Activated T-cell treated with anti-CD3 and anti-CD28 coated beads, Interleukin-2, amount 50 U/mL, for 4 hours (primary cell): ENCODE measurements around the gene KCTD14. TPM values are rescaled to one million over a fixed set of nuclear protein-coding genes. Genes with fewer than 3 reads are reported as not detected.
"Not testable (repeated sequence)": the region's sequence is repeated elsewhere in the genome, so short reads cannot be mapped to it uniquely, and the experiment has no call there.

ENCODE experiments used
- ATAC-seq, 2 donors: fragments of 200-7000 bp; cut with Tn5 transposase; one replicate each; pipeline ENCODE4 v1.10.0; 2021
- DNase-seq: peaks from one replicate; pipeline ENCODE4 v3.0.0-alpha.2; 2020
- H3K27me3 Mint-ChIP-seq: one replicate; pipeline ENCODE4 v1.8.0; 2021; ENCODE audit warnings: low read depth, mixed read lengths
- H3K36me3 Mint-ChIP-seq: one replicate; pipeline ENCODE4 v1.8.0; 2022; ENCODE audit warnings: mixed read lengths; ENCODE audit not compliant: insufficient read depth
- H3K4me1 Mint-ChIP-seq: one replicate; pipeline ENCODE4 v1.8.0; 2021; ENCODE audit warnings: low read depth, mixed read lengths
- H3K4me3 Mint-ChIP-seq: one replicate; pipeline ENCODE4 v1.8.0; 2021; ENCODE audit warnings: mild to moderate bottlenecking, moderate library complexity, mixed read lengths
- H3K9me3 Mint-ChIP-seq: one replicate; pipeline ENCODE4 v1.8.0; 2021; ENCODE audit warnings: mixed read lengths
- total RNA-seq, 3 donors: library from RNA; stranded (reverse); gene quantifications; one replicate each; pipeline ENCODE4 v1.2.1, GENCODE V29; 2021

The KCTD14 gene
- total RNA-seq, 3 donors from 2014 or later, result 0.38 to 0.45 TPM; not detected in 1

DNA sequence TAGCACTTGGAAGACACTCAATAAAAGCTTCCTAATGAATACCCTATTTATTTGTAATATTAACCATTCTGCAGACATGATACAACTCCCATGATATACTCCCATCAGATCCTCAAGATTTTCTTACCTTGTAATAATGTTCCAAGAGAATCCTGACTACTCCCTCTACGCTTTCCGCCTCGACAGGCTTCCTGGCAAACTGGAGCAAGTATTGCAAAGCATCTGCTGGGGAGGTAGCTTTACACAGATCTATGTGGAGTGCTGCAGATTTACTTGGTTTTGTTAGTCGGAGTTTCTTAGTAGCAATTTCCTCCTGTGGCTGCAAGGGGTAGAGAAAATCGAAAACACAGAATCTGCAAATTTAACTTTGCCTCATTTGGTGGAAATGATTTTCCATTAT lies 32.1 kb downstream of the KCTD14 start:
- H3K4me1 Mint-ChIP-seq, result peaks cover 28% of the 10 kb centered on the region
- no peak for DNase-seq

DNA sequence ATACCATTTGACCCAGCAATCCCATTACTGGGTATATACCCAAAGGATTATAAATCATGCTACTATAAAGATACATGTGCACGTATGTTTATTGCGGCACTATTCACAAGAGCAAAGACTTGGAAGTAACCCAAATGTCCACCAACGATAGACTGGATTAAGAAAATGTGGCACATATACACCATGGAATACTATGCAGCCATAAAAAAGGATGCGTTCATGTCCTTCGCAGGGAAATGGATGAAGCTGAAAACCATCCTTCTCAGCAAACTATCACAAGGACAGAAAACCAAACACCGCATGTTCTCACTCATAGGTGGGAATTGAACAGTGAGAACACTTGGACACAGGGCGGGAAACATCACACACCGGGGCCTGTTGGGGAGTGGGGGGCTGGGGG lies 36.6 kb downstream of the KCTD14 start:
- Mint-ChIP-seq H3K36me3 (peaks cover 45% of the 10 kb centered on the region), H3K4me1 (peaks cover 15% of the 10 kb centered on the region)
- not testable (repeated sequence) for H3K9me3 Mint-ChIP-seq, H3K27me3 Mint-ChIP-seq, DNase-seq, ATAC-seq, H3K4me3 Mint-ChIP-seq

More for the DNA sequence above, 32.1 kb downstream of the KCTD14 start:
- Mint-ChIP-seq H3K36me3 (peaks cover 19% of the 10 kb centered on the region), H3K9me3 (no peaks in the 10 kb centered on the region), H3K27me3 (no peaks in the 10 kb centered on the region), H3K4me3 (no peak overlapping the region)
- ATAC-seq, result no peak

DNA sequence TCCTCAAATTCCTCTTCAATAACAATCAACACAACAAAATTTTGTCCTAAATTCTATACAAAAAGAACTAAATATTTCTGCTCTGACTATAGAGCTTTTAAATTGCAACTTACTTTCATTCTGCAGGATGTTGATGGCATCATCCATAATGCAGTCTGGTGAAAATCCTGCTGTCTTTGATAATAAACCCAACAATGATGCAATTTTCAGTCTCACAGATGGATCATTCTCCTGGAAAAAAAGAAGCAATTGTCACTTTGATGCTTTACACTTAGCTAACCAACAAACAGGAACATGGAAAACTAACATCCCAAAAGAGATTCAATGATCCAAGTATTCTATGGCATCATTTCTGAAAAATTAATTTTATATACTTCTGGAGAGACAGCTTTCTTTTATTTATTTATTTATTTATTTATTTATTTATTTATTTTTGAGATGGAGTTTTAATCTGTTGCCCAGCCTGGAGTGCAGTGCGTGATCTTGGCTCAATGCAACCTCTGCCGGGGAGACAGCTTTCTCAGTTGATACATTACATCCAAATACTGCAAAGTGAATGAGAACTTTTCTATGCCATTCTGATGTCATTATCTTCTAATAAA lies 41.6 kb downstream of the KCTD14 start:
- H3K4me3 Mint-ChIP-seq, result no peak overlapping the region

DNA sequence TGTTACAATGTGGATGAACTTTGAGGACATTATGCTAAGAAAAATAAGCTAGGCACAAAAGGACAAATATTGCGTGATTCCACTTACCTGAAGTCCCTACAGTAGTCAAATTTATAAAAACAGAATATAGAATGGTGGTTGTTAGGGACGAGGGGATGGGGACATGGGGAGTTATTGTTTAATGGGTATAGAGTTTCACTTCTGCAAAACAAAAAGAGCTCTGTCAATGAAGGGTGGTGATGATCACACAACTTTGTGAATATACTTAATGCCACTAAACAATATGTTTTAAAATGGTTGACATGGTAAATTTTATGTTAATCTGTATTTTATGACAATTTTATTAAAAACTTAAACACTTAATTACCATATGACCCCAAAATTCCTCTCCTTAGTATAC lies 54.7 kb downstream of the KCTD14 start:
- no peaks in the 10 kb centered on the region for H3K27me3 Mint-ChIP-seq
- ATAC-seq, result no peak
- no peaks in the 10 kb centered on the region for H3K9me3 Mint-ChIP-seq
- no peak overlapping the region for H3K4me3 Mint-ChIP-seq
- H3K36me3 Mint-ChIP-seq, result peaks cover 16% of the 10 kb centered on the region
- DNase-seq, result no peak
- H3K4me1 Mint-ChIP-seq, result no peaks in the 10 kb centered on the region

More for the DNA sequence above, 41.6 kb downstream of the KCTD14 start:
- H3K27me3 Mint-ChIP-seq, result no peaks in the 10 kb centered on the region
- ATAC-seq (no peak), DNase-seq (no peak)
- H3K9me3 Mint-ChIP-seq, result no peaks in the 10 kb centered on the region
- peaks cover 9% of the 10 kb centered on the region for H3K4me1 Mint-ChIP-seq
- H3K36me3 Mint-ChIP-seq, result peaks cover 44% of the 10 kb centered on the region

DNA sequence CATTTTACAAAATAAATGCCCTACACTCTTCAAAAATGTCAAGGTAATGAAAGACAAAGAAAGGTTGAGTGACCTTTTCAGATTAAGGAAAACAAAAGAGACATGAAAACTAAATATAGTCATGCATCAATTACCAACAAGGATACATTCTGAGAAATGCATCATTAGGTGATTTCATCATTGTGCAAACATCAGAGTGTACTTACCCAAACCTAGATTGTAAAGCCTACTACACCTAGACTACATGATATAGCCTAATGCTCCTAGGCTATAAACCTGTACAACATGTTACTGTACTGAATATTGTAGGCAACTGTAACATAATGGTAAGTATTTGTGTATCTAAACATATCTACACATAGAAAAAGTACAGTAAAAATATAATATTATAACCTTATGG lies 55.3 kb downstream of the KCTD14 start:
- no peak for DNase-seq
- ATAC-seq, result no peak
- no peaks in the 10 kb centered on the region for H3K9me3 Mint-ChIP-seq

DNA sequence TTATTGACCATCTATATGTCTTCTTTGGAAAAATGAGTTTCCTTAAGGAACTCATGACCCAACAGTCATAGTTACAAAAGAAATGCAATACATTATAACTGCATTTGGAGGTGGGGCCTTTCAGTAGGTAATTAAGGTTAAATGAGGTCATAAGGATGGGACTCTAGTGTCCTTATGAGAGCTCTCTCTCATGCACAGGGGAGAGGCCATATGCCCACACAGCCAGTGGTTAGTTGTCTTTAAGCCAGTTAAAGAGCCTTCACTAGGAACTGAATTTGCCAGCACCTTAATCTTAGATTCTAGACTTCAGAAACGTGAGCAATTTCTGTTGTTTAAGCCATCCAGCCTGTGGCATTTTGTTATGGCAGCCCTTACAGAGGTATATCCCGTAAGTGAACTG lies 56.0 kb downstream of the KCTD14 start:
- Mint-ChIP-seq H3K27me3 (no peaks in the 10 kb centered on the region), H3K4me1 (no peaks in the 10 kb centered on the region), H3K9me3 (no peaks in the 10 kb centered on the region), H3K4me3 (no peak overlapping the region), H3K36me3 (peaks cover 15% of the 10 kb centered on the region)
- DNase-seq (no peak), ATAC-seq (no peak)

More for the DNA sequence above, 55.3 kb downstream of the KCTD14 start:
- Mint-ChIP-seq H3K27me3 (no peaks in the 10 kb centered on the region), H3K4me1 (no peaks in the 10 kb centered on the region), H3K4me3 (no peak overlapping the region), H3K36me3 (peaks cover 15% of the 10 kb centered on the region)

DNA sequence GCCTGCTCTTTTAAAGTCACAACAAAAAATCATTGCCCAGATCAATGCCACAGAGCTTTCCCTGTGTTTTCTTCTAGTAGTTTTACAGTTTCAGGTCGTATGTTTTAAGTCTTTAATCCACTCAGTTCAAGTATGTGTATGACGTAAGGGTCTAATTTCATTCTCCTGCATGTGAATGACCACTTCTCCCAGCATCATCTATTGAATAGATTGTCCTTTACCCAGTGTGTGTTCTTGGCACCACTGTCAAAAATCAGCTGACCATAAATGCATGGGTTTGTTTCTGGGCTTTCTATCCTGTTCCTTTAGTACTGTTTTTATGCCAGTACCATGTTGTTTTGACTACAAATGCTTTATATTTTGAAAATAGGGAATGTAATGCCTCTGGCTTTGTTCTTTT lies 56.7 kb downstream of the KCTD14 start:
- DNase-seq (no peak), ATAC-seq (no peak)
- no peaks in the 10 kb centered on the region for H3K27me3 Mint-ChIP-seq
- H3K36me3 Mint-ChIP-seq, result peaks cover 17% of the 10 kb centered on the region
- H3K4me3 Mint-ChIP-seq, result no peak overlapping the region
- no peaks in the 10 kb centered on the region for H3K4me1 Mint-ChIP-seq
- no peaks in the 10 kb centered on the region for H3K9me3 Mint-ChIP-seq

Other genes with a start within 250 kb of the KCTD14 start
- 10 to 100 TPM; 37.2 to 46.4 (median 43.3) TPM for gene RSF1, start 202.6 kb downstream of the KCTD14 start, total RNA-seq
- gene AAMDC, start 202.1 kb downstream of the KCTD14 start, total RNA-seq, result 1 to 10 TPM; 1.8 to 2.4 (median 2.2) TPM
- gene INTS4, start 28.6 kb downstream of the KCTD14 start, total RNA-seq, result 10 to 100 TPM; 43.4 to 49.3 (median 49.3) TPM
- not detected for gene THRSP, start 40.6 kb upstream of the KCTD14 start, total RNA-seq
- 100 to 1,000 TPM; 217 to 246 (median 227) TPM for gene NDUFC2, start 56.6 kb upstream of the KCTD14 start, total RNA-seq
- 10 to 100 TPM; 41.4 to 54.2 (median 51.5) TPM for gene ALG8, start 116.3 kb upstream of the KCTD14 start, total RNA-seq
- 1 to 10 TPM; 3.2 to 5.4 (median 4.3) TPM for gene KCTD21, start 165.3 kb upstream of the KCTD14 start, total RNA-seq
- 1 to 10 TPM; 3.8 to 5.2 (median 4.9) TPM for gene USP35, start 165.6 kb upstream of the KCTD14 start, total RNA-seq